Thyroid gland (tissue), 4 donors: ENCODE measurements around the gene DIS3L2.

Experiments
- POLR2A ChIP-seq, 2 donors: fragments of 450-650 bp; IDR thresholded peaks; one replicate each; pipeline ENCODE4 v1.6.1; 2017; ENCODE audit warnings: antibody characterized with exemption in 2 of 2, mild to moderate bottlenecking in 2 of 2, moderate library complexity in 1 of 2
- TF ChIP-seq, protein P1 (sequence below), 6 experiments: fragments of 200-600 bp in 3 of 6; fragments of 450-650 bp in 3 of 6; sonication (generic) in 3 of 6; IDR thresholded peaks; one replicate each; pipeline ENCODE4 v1.5.1; 2016 to 2019; ENCODE audit warnings: antibody characterized with exemption in 6 of 6, mild to moderate bottlenecking in 2 of 6, inconsistent platforms in 1 of 6, moderate library complexity in 1 of 6

DNA sequence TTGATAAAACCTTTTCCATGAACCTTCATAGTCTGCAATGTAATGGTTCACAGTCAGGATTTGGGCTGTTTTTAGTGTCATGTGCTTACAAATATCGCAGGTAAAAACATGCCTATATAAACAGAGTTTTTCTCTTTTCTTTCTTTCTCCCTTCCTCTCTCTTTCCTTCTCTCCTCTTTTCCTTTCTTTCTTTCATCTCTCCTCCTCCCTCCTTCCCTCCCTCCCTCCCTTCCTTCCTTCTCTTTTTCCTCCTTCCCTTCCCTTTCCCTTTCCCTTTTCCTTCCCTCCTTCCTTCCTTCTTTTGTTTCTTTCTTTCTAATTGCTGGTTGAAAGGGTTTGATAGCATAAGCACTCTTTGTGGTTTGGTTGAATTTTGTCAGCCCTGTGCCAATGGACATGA lies 25.7 kb upstream of the DIS3L2 start:
- TF ChIP-seq, protein P1, sequence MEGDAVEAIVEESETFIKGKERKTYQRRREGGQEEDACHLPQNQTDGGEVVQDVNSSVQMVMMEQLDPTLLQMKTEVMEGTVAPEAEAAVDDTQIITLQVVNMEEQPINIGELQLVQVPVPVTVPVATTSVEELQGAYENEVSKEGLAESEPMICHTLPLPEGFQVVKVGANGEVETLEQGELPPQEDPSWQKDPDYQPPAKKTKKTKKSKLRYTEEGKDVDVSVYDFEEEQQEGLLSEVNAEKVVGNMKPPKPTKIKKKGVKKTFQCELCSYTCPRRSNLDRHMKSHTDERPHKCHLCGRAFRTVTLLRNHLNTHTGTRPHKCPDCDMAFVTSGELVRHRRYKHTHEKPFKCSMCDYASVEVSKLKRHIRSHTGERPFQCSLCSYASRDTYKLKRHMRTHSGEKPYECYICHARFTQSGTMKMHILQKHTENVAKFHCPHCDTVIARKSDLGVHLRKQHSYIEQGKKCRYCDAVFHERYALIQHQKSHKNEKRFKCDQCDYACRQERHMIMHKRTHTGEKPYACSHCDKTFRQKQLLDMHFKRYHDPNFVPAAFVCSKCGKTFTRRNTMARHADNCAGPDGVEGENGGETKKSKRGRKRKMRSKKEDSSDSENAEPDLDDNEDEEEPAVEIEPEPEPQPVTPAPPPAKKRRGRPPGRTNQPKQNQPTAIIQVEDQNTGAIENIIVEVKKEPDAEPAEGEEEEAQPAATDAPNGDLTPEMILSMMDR (IDR thresholded peaks at IDR 0.05) = no peak
- no peak for TF ChIP-seq POLR2A (IDR thresholded peaks at IDR 0.05)
